NCI-H82 treated with DMSO at 0.1 percent for 48 hours (cell line): ENCODE measurements around the gene WTAP.
A peak's percentile ranks its signal among the peaks of the same experiment; 100 is the strongest.
"Not testable (repeated sequence)": the region's sequence is repeated elsewhere in the genome, so short reads cannot be mapped to it uniquely, and the experiment has no call there.

ENCODE experiments used
- DNase-seq: peaks from one replicate; lab custom pipeline; 2025; ENCODE audit not compliant: unreplicated experiment; lab: John Stamatoyannopoulos, UW

Gene WTAP

DNA sequence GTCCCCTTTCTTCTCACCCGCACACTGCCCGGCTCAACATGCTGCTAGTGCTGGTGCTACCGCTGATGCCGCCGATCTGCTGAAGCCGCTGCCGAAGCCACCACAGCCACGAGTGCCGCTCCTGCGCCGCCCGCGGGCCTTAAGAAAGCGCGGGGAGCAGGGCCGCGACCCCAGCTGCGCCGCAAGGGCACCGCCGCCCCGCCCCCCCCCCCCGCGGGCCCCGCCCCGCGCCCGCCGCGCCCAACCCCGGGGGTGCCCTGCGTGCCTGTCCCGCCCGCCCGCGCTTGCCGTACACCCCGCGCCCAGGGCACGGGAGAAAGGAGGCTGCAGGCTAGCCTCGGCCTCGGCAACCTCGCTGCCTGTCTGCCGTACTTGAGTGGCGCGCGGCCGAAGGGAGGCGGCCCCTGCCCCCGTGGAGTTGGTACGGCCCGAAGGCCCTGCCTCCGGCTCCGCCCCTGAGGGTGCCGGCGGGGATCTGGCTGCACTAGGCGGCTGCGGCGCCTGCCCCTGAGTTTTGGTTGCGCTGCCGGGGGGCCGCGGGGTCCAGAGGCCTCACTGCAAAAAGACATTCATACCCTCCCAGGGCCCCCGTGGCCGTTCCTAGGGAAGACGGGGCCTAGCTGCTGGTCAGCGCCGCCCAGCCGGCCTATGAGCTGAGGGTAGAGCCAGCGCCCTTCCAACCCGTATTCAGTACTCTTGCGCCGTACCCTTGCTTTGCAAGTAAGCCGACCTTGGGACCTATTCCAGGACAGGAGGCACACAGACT is 34.0 kb upstream of the WTAP start, which contains the start of gene SOD2:
Gene SOD2 (minus strand): TSS at position 114 of the 766 bp plus-strand sequence. CDS start 74 bp downstream, at position 40.
- peak; percentile 55 for DNase-seq

DNA sequence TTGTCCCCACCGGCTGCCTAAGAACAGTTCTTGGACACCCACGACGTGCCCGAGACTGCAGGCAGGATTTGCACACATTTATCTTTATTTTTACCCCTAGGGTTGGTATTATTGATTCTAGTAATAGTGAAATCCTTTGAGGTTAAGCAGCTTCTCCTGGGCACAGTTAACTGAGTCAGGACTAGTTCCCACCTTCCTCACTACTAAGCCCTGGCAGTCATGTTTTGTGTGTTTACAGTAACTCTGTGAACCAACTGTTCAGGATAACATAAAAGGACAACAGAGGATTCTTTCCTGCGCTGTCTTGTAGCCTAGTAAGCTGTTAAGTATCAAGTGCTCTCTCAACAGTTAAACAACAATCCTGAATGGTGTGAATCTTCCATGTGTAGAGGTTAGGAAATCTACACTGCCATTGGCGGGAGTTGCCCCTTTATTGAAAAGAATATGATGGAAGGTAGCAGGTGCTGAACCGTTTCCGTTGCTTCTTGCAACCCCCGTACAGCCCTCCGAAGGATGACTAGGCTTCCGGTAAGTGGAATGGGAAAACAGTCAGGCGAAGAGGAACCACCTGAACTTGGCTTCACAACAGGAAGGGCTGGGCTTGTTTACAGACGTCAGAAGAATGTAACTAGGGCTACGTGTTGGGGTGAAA is 33.3 kb upstream of the WTAP start:
- DNase-seq = no peak

DNA sequence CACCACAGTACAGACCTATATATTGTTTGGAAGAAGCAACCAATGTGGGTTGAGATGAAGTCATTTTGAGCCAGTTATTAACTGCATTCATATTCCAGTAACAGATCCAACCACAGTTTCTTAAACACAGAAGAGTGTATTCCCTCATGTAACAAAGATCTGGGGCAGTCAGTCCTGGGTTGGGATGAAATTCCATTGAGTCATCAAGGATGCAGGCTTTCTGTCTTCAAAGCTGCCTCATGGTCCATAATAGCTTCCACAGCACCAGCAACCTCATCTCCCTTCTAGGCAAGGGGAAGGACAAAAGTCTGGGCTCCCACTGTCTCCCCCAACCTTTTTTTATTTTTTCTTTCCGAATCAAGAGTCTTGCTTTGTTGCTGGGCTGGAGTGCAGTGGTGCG is 31.3 kb upstream of the WTAP start:
- DNase-seq = no peak

DNA sequence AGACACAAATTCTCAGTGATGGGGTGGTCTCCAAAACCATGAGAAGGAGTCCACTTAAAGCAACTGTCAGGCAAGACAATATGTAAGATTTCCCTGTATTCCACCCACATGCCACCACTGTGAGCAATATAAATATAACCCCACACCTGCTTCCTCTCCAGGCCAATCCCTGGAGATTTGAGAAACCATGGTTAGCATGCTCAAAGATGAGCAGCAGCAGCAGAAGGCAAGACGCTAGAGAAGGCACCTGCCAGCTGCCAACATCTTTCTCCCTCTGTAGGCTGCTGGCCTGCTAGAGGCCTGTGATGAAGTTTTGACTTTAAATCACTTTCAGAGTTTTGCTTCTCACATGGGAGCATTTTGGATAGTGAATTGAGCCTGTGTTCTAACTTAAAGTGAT is 26.3 kb upstream of the WTAP start:
- DNase-seq = no peak

DNA sequence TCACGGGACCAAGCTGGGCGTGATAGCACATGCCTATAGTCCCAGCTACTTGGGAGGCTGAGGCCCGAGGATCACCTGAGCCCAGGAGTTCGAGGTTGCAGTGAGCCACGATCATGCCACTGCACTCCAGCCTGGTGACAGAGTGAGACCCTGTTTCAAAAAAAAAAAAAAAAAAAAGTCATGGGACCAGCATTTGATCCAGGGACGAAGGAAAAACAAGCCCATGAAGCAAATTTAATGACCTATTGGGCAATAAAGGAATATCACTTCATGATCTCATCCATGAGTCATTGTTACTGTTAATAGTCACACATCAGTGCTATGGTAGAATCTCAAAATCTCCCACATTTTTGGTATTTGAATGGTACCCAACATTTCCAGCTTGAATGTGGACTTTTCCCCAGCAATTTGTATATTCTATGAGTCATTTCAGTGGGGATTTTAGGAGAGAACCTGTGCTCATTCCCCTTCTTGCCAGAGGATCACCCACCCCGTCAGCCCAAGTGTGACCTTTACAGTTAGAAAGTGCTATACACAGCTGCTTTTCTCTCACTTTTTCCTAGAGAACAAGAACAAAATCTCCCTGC is 25.8 kb upstream of the WTAP start:
- no peak for DNase-seq

DNA sequence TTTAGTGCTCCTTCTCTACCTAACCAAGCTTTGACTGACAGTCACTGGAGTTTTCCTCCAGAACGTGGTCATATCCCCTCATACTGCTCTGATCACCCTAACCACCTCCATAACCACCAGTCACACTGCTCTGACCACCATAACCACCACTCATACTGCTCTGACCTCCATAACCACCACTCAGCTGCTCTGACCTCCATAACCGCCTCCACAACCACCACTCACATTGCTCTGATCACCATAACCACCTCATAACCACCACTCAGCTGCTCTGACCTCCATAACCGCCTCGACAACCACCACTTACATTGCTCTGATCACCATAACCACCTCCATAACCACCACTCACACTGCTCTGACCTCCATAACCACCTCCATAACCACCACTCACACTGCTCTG is 16.7 kb upstream of the WTAP start:
- DNase-seq = not testable (repeated sequence)

DNA sequence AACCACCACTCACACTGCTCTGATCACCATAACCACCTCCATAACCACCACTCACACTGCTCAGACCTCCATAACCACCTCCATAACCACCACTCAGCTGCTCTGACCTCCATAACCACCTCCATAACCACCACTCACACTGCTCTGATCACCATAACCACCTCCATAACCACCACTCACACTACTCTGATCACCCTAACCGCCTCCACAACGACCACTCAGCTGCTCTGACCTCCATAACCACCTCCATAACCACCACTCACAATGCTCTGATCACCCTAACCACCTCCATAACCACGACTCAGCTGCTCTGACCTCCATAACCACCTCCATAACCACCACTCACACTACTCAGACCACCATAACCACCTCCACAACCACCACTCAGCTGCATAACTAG is 14.9 kb upstream of the WTAP start:
- not testable (repeated sequence) for DNase-seq

DNA sequence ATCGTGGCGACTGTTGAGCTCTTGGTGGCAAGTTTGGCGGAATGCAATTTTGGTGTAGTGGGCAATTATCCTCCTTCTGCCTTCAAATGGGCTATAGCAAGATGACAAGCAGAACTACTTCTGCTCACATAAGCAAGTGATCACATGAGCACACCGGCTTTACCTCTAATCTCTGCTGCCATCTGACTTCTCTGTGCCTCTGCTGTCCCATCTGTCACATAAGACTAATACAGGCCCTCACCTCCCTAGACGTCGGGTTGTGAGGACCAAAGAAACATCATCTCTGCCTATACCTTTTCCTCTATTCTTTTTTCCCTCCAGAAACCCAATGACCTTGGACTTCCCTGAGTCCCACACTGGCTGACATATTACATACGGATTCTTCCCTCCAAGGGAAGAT is 13.3 kb upstream of the WTAP start:
- peak; percentile 90 for DNase-seq

DNA sequence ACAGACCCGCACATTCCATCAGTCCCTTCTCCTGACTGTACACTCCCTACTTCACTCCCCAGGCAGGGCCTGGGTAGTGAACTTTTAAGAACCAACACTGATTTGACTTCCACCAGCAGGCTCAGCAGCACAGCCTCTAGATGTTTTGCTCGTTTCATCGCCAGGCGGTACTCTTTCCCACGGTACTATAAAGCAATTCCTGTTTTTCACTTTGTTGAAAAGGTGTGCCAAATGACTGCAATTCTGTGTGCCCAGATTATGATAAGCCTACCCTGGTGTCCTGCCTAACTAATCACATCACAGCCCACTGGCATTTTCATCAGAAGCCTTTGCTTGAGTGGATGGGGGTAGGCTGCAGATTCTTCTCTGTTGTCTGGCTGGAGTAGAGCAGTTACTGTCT is 12.9 kb upstream of the WTAP start:
- DNase-seq = no peak

DNA sequence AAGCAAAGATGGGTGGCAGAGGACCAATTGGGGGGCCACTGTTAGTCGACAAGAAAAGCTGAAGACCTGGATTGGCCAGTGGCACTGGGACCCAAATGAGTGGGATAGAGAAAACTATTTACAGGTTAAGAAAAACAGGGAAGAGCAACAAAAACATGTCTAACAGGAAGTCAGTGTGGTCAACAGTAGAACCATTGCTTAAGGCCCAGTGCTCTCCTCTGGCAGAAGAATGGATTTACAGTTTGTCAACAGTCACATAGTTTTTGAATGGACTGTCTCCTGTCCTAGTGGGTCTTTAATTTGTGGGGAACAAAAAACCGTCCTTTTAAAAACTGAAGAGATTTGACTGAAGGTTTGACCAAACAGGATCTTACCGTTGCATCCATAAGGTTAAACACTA is 12.1 kb upstream of the WTAP start:
- no peak for DNase-seq

DNA sequence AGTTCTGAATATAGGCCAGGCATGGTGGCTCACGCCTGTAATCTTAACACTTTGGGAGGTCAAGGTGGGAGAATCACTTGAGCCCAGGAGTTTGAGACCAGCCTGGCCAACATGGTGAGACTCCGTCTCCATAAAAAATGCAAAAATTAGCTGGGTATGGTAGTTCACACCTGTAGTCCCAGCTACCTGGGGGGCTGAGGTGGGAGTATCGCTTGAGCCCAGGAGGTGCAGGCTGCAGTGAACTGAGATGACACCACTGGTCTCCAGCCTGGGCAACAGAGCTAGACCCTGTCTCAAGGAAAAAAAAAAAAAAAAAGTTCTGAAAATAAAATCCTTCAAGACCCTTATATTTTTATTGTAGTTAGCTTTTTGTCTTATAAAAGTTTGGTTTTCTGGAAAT is 11.7 kb upstream of the WTAP start:
- DNase-seq = no peak

DNA sequence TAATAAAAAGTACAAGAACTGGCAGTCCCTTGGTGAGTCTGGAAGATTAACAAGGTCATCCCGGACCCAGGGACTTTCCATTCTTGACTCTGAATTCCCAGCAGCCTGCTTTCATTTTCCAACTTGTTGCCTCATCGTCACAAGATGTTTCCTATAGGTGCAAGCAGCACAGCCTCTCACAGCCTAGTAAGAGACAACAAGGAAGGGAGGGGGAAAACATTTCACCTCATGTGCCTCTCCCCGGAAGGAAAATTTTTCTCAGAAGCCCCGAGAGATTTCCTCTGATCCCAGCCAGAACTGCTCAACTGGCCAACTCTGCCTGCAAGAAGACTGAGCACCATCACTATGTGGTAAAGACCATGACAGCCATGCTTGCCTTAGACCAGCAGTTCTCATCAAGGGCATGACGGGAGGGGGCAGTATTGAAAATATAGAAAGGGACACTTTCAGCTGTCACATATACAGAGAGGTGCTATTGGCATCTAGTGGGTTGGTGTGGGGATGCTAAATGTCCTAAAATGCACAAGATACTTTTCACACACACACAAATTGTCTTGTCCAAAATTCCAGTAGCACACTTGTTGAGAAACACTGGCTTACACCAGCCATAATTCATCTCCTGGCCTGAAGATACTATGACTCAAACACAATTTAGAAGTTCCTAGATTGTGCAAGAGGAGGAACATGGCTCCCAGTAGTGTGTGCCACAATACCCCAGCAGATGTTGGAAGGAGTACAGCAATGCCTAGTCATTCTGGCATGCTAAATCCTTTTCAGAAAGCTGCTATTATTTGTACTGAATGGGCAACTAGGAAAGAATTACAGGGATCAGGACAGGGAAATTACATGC is 10.8 kb upstream of the WTAP start:
- DNase-seq = no peak

DNA sequence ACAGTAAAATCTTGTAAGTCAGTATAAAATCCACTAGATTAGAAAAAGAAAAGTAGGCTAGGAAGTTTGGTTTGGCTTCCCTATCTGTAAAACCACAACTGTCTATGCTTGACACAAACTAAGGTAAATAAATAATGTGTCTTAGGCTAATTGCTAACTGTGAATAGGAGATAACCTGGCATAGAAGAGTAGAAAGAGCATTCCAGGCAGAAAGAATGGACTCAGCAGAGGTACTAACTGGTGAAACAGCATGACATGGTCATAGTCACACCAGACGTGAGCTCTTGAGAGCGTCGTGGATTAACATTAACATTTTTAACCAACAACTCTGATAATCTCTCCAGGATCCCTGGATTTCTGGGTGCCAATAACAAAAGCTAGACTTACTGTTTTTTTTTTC is 8.7 kb upstream of the WTAP start:
- no peak for DNase-seq

DNA sequence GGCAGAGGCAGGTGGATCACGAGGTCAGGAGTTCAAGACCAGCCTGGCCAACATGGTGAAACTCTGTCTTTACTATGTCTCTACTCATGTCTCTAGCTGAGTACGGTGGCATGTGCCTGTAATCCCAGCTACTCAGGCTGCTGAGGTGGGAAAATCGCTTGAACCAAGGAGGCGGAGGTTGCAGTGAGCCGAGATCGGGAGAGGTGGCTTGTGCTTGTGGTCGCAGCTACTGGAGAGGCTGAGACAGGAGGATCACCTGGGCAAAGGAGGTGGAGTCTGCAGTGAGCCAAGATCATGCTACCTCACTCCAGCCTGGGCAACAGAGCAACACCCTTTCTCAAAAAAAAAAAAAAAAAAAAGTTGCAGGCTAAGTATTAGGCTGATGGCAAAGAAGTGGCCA is 8.0 kb upstream of the WTAP start:
- no peak for DNase-seq

DNA sequence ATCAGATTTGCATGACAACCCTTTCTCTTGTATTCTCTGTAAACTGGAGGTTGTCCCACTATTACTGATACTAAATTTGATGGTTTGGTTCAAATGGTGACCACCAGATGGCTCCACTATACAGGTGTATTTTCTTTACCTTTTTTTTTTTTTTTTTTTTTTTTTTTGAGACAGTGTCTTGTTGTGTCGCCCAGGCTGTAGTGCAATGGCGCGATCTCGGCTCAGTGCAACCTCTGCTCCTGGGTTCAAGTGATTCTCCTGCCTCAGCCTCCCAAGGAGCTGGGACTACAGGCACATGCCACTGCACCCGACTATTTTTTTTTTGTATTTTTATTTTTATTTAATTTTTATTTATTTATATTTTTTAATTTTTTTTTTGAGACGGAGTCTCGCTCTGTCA is 6.6 kb upstream of the WTAP start:
- DNase-seq = no peak

DNA sequence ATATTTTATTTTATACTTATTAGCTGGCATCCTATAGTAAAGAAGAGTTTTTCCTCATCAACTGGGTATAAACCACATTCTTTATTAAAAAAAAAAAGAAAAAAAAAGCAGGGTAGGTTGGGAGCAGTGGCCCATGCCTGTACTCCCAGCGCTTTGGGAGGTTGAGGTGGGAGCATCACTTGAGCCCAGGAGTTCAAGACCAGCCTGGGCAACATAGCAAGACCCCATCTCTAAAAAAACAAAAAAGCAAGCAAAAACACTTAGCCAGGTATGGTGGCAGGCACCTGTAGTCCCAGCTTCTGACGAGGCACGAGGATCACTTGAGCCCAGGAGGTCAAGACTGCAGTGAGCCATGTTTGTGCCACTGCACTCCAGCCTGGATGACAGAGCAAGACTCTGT is 5.3 kb upstream of the WTAP start:
- not testable (repeated sequence) for DNase-seq

DNA sequence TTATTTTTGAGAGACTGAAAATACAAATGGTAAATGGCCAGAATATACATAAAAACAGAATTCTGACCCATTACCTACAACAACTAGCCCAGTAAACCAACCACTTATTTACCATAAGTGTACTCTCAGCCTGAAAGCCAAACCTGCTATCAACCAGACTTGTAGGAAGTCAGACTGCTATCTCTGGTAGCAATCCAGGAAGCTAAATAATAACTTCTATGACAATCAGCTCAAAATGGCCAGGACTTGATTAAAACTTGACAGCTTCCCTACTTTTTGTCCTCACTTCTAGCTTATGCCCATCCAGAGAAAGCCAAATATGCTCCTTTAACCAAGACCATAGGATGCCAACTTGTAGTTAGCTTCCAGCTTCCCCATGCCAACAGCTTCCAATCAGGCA is 4.7 kb upstream of the WTAP start:
- no peak for DNase-seq

DNA sequence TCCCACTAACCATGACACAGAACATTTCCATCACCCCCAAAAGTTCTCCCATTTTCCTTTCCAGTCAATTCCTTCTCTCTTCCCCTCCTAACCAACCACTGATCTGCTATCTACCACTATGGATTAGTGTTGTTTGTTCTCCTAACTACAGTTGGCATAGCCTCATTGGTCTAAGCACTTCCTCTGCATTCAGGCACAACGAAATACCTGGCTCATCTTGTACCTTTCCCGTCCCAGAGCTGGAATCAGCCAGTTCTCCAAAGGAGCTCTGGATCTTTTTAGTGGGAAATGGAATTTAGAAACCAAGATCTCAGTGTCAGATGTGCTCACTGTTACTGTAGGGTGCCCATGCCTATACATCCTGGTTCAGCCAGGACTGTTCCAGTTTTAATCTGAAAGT is 4.0 kb upstream of the WTAP start:
- DNase-seq = no peak

DNA sequence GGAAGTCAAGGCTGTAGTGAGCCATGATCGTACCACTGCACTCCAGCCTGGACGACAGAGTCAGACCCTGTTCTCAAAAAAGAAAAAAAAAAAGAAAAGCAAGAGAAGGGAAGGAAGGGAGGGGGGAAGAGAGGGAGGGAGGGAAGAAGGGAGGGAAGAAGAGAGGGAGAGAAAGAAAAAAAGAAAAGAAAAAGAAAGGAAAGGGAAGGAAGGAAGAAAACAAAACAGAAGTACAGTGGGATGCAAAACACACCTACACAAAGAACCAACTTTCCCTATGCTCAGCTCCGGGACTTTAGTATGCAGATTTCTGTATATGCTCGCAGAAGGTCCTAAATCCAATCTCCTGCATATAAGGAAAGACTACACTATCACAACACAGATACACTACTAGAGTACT is 2.5 kb upstream of the WTAP start:
- DNase-seq = no peak

DNA sequence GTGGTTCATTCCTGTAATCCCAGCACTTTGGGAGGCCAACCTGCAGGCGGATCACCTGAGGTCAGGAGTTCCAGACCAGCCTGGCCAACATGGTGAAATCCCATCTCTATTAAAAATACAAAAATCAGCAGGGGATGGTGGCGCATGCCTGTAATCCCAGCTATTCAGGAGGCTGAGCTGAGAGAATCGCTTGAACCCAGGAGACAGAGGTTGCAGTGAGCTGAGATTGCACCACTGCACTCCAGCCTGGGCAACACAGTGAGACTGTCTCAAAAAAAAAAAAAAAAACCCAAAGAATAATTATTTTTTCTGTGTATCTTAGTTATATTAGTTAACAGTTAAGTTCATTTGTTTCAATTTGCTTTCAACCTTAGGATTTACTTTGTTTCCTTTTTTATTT is 2.1 kb upstream of the WTAP start:
- not testable (repeated sequence) for DNase-seq

DNA sequence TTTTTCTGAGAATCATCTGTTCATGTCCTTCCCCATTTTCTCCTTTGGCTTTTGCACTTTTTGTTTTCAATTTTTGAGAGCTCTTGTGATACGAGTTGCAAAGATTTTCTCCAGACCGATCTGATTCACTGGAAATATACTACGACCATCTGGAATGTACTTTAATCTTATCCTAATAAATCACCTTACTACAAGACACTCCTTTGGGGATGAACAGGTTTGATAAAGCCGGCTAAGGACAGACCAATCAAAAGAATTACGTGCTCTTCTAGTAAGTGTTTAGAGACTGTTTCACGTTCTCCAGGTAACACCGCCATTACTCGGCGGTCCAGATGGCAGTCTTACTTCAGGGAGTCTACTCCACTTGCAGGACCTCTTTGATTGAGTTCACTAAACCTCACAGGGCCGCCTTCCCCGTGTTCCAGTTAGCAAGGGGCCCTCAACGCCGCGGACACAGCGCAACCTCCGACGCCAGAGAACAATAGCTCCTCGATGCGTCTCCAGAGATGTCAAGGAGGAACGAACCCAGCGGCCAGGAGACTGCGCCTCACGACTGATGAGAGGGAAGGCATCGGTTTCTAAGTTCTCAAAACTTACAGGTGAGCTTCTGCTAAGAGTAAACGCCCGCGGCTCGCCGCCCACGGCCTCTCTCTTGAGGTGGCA is 920 bp upstream of the WTAP start:
- DNase-seq = peak; percentile 70
